Stimulated activated CD4-positive, alpha-beta T cell treated with anti-CD3 and anti-CD28 coated beads, Interleukin-2, amount 100 ng/mL, for 4 hours (primary cell): ENCODE measurements around the gene DSEL.

Source experiments
- DNase-seq: peaks from one replicate; pipeline ENCODE4 v3.0.0-alpha.2; 2020; ENCODE audit warnings: low read depth

DSEL gene

GRCh38 chr18:67500522-67501205 is 15.9 kb downstream of the DSEL start:
- no peak for DNase-seq

GRCh38 chr18:67496469-67496868 is 20.1 kb downstream of the DSEL start:
- no peak for DNase-seq

- no peak for DNase-seq
These were observed 30.0 kb downstream of the DSEL start for GRCh38 chr18:67486534-67486933.

- DNase-seq, result no peak
These were observed 30.9 kb downstream of the DSEL start for GRCh38 chr18:67485655-67486054.

GRCh38 chr18:67484458-67484857 is 32.1 kb downstream of the DSEL start:
- no peak for DNase-seq

- no peak for DNase-seq
These were observed 32.6 kb downstream of the DSEL start for GRCh38 chr18:67483952-67484351.

- no peak for DNase-seq
These were observed 33.3 kb downstream of the DSEL start for GRCh38 chr18:67483237-67483636.

- DNase-seq, result no peak
These were observed 38.3 kb downstream of the DSEL start for GRCh38 chr18:67478249-67478648.

GRCh38 chr18:67477522-67477921 is 39.0 kb downstream of the DSEL start:
- no peak for DNase-seq

GRCh38 chr18:67476585-67476984 is 39.9 kb downstream of the DSEL start:
- DNase-seq, result no peak

- no peak for DNase-seq
These were observed 40.8 kb downstream of the DSEL start for GRCh38 chr18:67475673-67476072.

- no peak for DNase-seq
These were observed 48.5 kb downstream of the DSEL start for GRCh38 chr18:67468038-67468437.

- no peak for DNase-seq
These were observed 49.3 kb downstream of the DSEL start for GRCh38 chr18:67467188-67467587.

GRCh38 chr18:67464499-67464898 is 52.0 kb downstream of the DSEL start:
- DNase-seq, result no peak

- no peak for DNase-seq
These were observed 52.7 kb downstream of the DSEL start for GRCh38 chr18:67463829-67464228.

- no peak for DNase-seq
These were observed 59.8 kb downstream of the DSEL start for GRCh38 chr18:67456711-67457110.
